IPS-18a (cell line): ENCODE measurements around the gene RELA.

ENCODE experiments used
- H3K27ac ChIP-seq: one replicate; pipeline ENCODE4 v1.5.1; 2013; ENCODE audit warnings: low read length
- H3K27me3 ChIP-seq: one replicate; pipeline ENCODE4 v1.6.1; 2013; ENCODE audit warnings: mild to moderate bottlenecking, low read length; ENCODE audit not compliant: control insufficient read depth, insufficient read depth
- H3K36me3 ChIP-seq: one replicate; pipeline ENCODE4 v1.6.1; 2013; ENCODE audit warnings: low read depth, low read length; ENCODE audit not compliant: control insufficient read depth
- H3K4me1 ChIP-seq: one replicate; pipeline ENCODE4 v1.6.1; 2013; ENCODE audit warnings: low read depth, low read length; ENCODE audit not compliant: control insufficient read depth
- H3K4me3 ChIP-seq: one replicate; pipeline ENCODE4 v1.5.1; 2013; ENCODE audit warnings: low read length
- H3K9ac ChIP-seq: one replicate; pipeline ENCODE4 v1.6.1; 2013; ENCODE audit warnings: mild to moderate bottlenecking, low read length, moderate library complexity
- H3K9me3 ChIP-seq: one replicate; pipeline ENCODE4 v1.6.1; 2013; ENCODE audit warnings: low read depth, low read length; ENCODE audit not compliant: control insufficient read depth

Gene RELA

DNA sequence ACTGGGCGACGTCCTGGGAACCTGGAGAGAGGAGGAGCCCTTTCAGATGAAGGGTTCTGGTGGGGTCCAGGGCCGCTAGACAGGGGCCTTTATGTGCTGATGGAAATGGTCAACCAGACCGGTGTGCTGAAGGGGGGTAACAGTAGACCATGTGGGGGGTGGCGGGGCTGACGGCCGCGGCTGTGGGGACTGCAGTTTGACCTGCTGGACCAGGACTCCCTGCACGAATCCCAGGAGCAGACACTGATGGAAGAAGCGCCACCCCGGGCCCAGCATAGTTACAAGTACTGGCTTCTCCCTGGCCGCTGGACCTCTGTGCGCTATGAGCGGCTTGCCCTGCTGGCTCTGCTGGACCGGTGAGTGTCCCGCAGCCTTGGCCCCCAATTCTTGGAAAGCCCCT is 40.7 kb downstream of the RELA start:
- peaks cover 54% of the 10 kb centered on the region for H3K36me3 ChIP-seq
- no peaks in the 10 kb centered on the region for H3K4me1 ChIP-seq
- H3K27me3 ChIP-seq: no peaks in the 10 kb centered on the region
- H3K4me3 ChIP-seq: no peak overlapping the region
- no peaks in the 10 kb centered on the region for H3K9me3 ChIP-seq
- H3K9ac ChIP-seq: no peak overlapping the region
- H3K27ac ChIP-seq: no peak overlapping the region

- Histone ChIP-seq H3K4me3 (no peak overlapping the region), H3K4me1 (no peaks in the 10 kb centered on the region), H3K9me3 (no peaks in the 10 kb centered on the region), H3K27ac (no peak overlapping the region), H3K9ac (no peak overlapping the region), H3K36me3 (peaks cover 49% of the 10 kb centered on the region), H3K27me3 (no peaks in the 10 kb centered on the region)
Measured at GRCh38 chr11:65621460-65621859, 41.3 kb downstream of the RELA start.

GRCh38 chr11:65620666-65621065 is 42.0 kb downstream of the RELA start:
- H3K27me3 ChIP-seq: no peaks in the 10 kb centered on the region
- H3K9me3 ChIP-seq: no peaks in the 10 kb centered on the region
- no peak overlapping the region for H3K27ac ChIP-seq
- H3K36me3 ChIP-seq: peaks cover 41% of the 10 kb centered on the region
- H3K9ac ChIP-seq: no peak overlapping the region
- no peak overlapping the region for H3K4me3 ChIP-seq
- H3K4me1 ChIP-seq: no peaks in the 10 kb centered on the region

DNA sequence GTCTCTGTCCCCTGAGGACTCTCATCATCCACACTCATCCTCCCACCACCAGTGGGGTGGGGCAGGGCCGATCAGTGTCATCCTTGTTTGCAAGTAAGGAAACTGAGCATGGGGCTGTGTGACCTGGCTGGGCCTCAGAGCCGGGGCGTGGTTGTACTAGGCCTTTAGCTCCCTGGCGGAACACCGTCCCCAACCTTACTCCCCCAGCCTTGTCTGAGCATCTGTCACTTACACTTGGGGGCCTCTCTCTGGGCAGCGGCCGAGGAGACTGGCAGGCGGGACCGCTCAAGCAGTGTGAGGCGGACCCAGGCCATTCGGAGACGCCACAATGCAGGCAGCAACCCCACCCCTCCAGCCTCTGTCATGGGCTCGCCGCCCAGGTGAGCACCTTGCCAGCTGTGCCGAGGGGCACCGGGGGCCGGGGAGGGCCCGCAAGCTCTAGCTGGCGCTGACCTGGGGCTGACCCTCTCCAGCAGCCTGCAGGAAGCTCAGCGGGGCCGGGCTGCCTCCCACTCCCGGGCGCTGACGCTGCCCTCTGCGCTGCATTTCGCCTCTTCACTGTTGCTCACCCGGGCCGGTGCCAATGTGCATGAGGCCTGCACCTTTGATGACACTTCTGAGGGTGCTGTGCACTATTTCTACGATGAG is 43.3 kb downstream of the RELA start:
- H3K36me3 ChIP-seq: peaks cover 35% of the 10 kb centered on the region
- H3K4me1 ChIP-seq: no peaks in the 10 kb centered on the region
- no peaks in the 10 kb centered on the region for H3K9me3 ChIP-seq
- no peak overlapping the region for H3K9ac ChIP-seq
- H3K4me3 ChIP-seq: no peak overlapping the region
- no peak overlapping the region for H3K27ac ChIP-seq
- no peaks in the 10 kb centered on the region for H3K27me3 ChIP-seq

- Histone ChIP-seq H3K36me3 (peaks cover 35% of the 10 kb centered on the region), H3K9me3 (no peaks in the 10 kb centered on the region), H3K27ac (no peak overlapping the region), H3K9ac (no peak overlapping the region), H3K4me1 (no peaks in the 10 kb centered on the region), H3K27me3 (no peaks in the 10 kb centered on the region), H3K4me3 (no peak overlapping the region)
Measured at GRCh38 chr11:65618763-65619162, 44.0 kb downstream of the RELA start.

GRCh38 chr11:65617990-65618751 is 44.5 kb downstream of the RELA start:
- H3K9ac ChIP-seq: no peak overlapping the region

DNA sequence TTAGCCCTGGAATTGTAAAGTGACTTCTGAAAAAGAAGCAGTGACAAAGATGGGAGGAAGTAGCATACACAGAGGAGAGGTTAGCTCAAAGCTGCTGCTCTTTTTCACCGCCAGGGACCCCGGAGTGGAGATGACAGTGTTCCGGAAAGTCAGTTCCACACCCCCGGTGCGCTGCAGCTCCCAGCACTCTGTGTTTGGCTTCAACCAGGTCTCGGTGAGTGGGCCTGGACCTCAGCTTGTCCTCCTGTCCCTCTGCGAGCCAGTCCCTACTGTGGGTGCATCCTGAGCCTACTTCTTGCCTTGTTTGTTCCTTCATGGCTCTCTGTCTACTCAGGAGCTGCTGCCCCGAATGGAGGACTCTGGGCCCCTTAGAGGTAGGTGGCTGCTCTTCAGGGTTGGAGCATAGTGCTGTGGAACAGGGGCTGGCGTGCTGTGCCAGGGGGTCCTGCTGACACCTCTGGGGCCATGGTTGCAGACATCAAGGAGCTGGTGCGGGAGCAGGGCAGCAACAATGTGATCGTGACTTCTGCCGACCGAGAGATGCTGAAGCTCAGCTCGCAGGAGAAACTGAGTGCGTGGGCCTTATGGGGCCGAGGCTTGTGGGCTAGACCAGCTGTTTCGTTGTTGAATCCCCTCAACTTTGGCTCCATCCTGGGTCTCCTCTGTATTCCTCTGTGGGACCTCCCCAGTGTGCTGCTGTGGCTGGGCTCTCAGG is 45.4 kb downstream of the RELA start:
- H3K27ac ChIP-seq: no peak overlapping the region
- H3K36me3 ChIP-seq: peaks cover 34% of the 10 kb centered on the region

More at GRCh38 chr11:65617990-65618751, 44.5 kb downstream of the RELA start:
- no peaks in the 10 kb centered on the region for H3K9me3 ChIP-seq
- H3K27me3 ChIP-seq: no peaks in the 10 kb centered on the region
- no peak overlapping the region for H3K4me3 ChIP-seq
- peaks cover 35% of the 10 kb centered on the region for H3K36me3 ChIP-seq
- H3K4me1 ChIP-seq: no peaks in the 10 kb centered on the region
- H3K27ac ChIP-seq: no peak overlapping the region

DNA sequence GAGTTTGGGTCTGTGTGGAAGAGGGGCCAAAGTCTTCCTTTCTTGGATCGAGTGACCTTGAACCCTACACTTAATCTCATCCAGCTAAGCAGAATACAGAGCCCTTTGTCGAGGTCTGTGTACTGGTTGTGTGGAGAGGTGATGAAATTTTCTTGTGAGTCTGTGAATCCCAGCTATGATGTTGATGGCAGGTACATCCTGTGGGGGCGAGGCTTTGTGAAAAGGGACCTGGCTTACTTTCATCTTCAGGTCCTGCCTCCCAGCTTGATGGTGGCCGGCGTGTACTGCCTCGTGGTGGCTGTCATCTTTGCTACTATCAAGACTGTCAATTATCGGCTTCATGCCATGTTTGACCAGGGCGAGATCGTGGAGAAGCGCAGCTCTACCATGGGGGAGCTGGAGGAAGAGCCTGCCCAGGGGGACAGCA is 46.1 kb downstream of the RELA start:
- Histone ChIP-seq H3K27ac (no peak overlapping the region), H3K9me3 (no peaks in the 10 kb centered on the region), H3K36me3 (peaks cover 28% of the 10 kb centered on the region), H3K9ac (peak overlapping the region; percentile 52), H3K4me3 (peak overlapping the region; percentile 70), H3K27me3 (no peaks in the 10 kb centered on the region), H3K4me1 (no peaks in the 10 kb centered on the region)

More for the DNA sequence above, 45.4 kb downstream of the RELA start:
- Histone ChIP-seq H3K9ac (no peak overlapping the region), H3K27me3 (no peaks in the 10 kb centered on the region), H3K9me3 (no peaks in the 10 kb centered on the region), H3K4me3 (no peak overlapping the region), H3K4me1 (no peaks in the 10 kb centered on the region)

DNA sequence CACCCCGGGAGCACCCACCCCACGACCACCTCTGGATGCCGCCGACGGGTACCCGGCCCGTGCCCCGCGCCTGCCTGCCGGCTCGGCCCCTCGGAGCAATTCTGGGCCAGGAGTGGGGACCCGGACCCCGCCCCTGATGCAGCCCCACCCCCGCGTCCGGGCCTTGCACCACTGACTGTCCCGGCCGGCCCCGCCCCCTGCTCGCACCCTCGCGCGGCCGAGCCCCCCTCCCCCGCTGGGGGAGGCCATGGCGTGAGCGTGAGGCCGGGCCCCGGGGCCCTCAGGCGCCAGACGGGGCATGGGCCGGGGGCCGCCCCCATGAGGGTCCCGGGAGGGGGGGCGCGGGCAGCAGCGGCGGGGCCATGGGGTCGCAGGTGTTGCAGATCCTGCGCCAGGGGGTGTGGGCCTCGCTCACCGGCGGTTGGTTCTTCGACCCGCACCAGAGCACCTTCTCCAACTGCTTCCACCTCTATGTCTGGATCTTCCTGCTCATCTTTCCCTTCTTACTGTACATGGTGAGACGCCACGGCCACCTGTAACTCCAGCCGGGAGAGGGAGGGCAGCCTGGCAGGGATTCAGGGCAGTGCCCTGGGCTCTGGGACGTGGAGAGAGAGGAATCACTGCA is 46.7 kb downstream of the RELA start:
- no peak overlapping the region for H3K27ac ChIP-seq
- H3K27me3 ChIP-seq: no peaks in the 10 kb centered on the region
- peak overlapping the region; percentile 52 for H3K9ac ChIP-seq
- H3K4me3 ChIP-seq: peak overlapping the region; percentile 70
- H3K36me3 ChIP-seq: peaks cover 28% of the 10 kb centered on the region
- no peaks in the 10 kb centered on the region for H3K4me1 ChIP-seq
- no peaks in the 10 kb centered on the region for H3K9me3 ChIP-seq

DNA sequence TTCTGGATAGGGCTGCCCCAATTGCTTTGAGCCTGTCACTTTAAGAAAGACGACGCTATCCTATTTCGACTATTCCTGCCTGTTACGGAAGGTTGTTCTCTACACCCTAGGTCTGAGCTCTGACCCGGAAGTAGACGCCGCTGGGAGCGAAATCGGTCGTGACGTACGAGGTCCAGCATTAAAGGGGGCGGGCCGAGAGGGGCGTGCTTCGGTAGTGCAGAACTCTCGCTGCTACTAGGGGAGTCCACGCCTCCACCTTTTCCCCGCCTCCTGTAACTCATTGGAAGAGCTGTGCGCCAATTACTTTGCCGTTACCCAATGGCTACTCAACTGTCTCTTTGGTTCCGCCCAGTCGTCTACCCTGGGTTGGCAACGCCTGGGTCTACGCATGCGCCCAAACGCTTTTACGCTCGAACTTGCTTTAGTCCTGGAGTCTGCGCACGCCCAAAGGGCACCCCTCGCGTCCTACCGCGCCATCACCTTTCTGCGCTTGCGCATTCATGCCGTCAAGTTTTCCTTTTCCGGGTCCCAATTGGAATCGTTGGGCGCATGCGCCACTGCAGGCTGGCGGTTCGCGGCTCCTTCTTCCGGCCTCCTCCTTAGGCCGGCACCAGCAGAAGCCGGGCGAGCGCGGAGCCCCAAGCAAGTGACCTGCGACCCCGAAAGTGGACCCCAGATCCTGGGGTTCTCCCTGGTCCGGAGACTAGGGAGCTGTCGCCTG is 47.3 kb downstream of the RELA start, which contains the start of gene PCNX3:
Gene PCNX3, plus strand, starts transcription at position 548 of the 721 bp plus-strand sequence. CDS start 536 bp downstream, outside the sequence.
- Histone ChIP-seq H3K9me3 (no peaks in the 10 kb centered on the region), H3K36me3 (peaks cover 24% of the 10 kb centered on the region), H3K4me3 (peak within 1 kb of the TSS; percentile 70), H3K27me3 (no peaks in the 10 kb centered on the region), H3K27ac (peak within 1 kb of the TSS; percentile 28), H3K4me1 (no peaks in the 10 kb centered on the region), H3K9ac (peak within 1 kb of the TSS; percentile 57)
